ENCODE results near the gene GAK. TPM values are rescaled to one million over a fixed set of nuclear protein-coding genes. Genes with fewer than 3 reads are reported as not detected.

Gene GAK
- total RNA-seq, 1 donor from 2014 or later = 146 TPM

DNA sequence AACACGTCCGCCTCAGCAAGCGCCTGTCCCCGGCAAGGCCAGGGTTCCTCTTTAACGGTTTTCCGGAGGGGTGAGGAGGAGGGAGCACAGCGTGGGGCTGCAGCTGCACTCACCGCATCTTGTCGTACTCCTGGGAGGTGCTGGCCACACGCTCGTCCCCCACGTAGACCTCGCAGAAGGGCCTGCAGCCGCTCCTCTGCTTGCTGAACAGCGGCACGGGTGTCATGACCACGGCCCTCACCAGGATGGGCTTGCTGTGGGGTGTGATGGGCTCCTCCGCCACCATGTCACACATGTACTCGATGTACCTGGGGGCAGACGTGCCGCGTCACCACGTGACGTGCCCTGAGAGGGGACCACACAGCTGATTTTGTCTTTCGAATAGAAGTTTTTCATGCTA lies 54.6 kb downstream of the GAK start:
- Mint-ChIP-seq H3K27me3 (ENCODE audit: insufficient read depth) (no peaks in the 10 kb centered on the region), H3K4me1 (ENCODE audit: low read depth) (peaks cover 41% of the 10 kb centered on the region), H3K27ac (peak overlapping the region; percentile 81), H3K36me3 (ENCODE audit: low read depth) (peaks cover 51% of the 10 kb centered on the region), H3K4me3 (no peak overlapping the region), H3K9me3 (no peaks in the 10 kb centered on the region)
- DNase-seq (ENCODE audit: low spot score) = no peak
- intact Hi-C loops (cut with micrococcal nuclease) = loop anchor here (5.0 kb wide), 2 partner anchors 50 to 275 kb away; partner anchors contain the start of gene CPLX1

DNA sequence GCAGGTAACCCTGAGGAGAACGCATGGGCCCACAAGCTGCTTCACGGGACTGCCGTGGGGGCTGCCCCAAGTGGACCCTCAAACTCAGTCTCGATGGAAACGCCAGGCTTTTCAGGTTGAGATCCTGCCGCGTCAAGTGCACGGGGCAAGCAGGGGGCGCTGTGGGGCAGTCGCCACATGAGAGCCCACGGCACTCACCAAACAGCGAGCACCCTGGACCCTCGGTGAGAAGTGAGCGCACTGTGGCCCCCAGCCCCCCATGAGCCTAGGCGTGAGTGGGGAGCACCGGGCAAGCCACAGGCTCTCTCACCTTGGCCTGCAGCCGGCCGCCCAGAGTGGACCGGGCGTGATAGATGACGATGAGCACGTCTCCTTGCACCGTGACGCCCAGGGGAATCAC lies 55.3 kb downstream of the GAK start:
- intact Hi-C loops (cut with micrococcal nuclease) = loop anchor here (5.0 kb wide), 2 partner anchors 49 to 274 kb away; partner anchors contain the start of gene CPLX1
- Mint-ChIP-seq H3K36me3 (ENCODE audit: low read depth) (peaks cover 49% of the 10 kb centered on the region), H3K4me1 (ENCODE audit: low read depth) (peaks cover 41% of the 10 kb centered on the region), H3K27me3 (ENCODE audit: insufficient read depth) (no peaks in the 10 kb centered on the region), H3K27ac (peak overlapping the region; percentile 81), H3K9me3 (no peaks in the 10 kb centered on the region), H3K4me3 (no peak overlapping the region)
- DNase-seq (ENCODE audit: low spot score) = no peak

DNA sequence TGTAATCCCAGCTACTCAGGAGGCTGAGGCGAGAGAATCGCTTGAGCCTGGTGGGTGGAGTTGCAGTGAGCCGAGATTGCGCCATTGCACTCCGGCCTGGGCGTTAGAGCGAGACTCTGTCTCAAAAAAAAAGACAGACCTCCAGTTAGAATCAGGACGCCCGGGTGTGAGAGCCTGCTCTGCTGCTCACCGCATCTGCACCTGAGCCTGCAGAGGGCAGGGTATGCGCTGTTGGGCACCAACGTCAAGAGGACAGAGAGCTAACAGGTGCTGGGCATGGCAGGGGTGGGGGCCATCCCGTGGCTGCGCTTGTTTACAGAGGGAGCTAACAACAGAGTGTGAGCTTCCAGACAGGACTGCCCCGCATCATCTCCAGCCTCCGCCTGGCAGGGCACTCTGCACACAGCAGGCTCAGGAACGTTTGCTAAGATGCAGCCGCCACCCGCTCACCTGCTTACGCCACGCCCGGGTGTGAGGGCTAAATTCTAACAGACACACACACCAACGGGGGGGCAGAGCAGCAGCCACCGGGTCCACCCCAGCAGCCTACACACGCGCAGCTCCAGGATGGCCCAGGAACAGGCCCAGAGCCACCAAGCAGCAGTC lies 56.2 kb downstream of the GAK start:
- H3K27ac Mint-ChIP-seq = no peak overlapping the region
- peaks cover 49% of the 10 kb centered on the region for H3K36me3 Mint-ChIP-seq (ENCODE audit: low read depth)
- peaks cover 41% of the 10 kb centered on the region for H3K4me1 Mint-ChIP-seq (ENCODE audit: low read depth)
- no peaks in the 10 kb centered on the region for H3K27me3 Mint-ChIP-seq (ENCODE audit: insufficient read depth)
- H3K9me3 Mint-ChIP-seq = no peaks in the 10 kb centered on the region
- intact Hi-C loops (cut with micrococcal nuclease) = loop anchor here (5.0 kb wide), 2 partner anchors 49 to 274 kb away; partner anchors contain the start of gene CPLX1
- H3K4me3 Mint-ChIP-seq = no peak overlapping the region
- DNase-seq (ENCODE audit: low spot score) = no peak

DNA sequence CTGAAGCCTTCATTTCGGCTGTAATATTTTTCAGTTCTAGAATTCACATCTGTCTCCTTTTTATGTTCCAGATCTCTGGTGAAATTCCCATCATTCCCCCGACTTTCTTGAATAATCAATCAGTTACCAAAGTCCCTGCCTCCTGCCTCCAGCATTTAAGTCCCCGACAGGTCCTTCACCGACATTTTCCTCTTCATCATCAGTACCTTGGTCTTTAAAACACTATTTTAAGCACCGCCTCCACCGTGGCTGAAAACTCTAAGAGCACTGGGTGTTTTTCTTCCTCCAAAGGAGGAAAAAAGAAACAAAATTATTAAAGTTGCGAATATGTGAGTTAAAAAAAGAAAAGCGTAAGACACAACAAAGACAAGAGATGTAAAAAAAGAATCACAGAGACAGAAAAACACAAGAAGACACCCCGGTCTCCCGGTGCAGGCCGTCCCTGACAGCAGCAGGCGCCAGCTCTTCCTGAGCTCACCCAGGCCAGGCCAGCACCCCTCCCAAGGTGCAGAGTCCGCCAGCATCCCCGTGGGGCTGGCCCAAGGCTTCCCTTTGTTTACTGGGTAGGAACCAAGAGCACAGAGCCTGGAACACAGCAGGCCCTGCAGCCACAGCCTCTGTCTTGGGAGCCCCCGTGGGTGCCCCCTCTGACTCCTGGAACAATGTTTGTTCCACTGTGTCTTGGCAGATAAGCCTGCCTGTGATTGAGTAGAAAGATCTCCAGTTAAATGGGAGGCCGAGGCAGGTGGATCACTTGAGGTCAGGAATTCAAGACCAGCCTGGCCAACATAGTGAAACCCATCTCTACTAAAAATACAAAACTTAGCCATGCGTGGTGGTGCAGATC lies 56.9 kb downstream of the GAK start:
- Mint-ChIP-seq H3K4me3 (no peak overlapping the region), H3K9me3 (no peaks in the 10 kb centered on the region), H3K27ac (peak overlapping the region; percentile 71), H3K4me1 (ENCODE audit: low read depth) (peaks cover 36% of the 10 kb centered on the region), H3K36me3 (ENCODE audit: low read depth) (peaks cover 49% of the 10 kb centered on the region), H3K27me3 (ENCODE audit: insufficient read depth) (no peaks in the 10 kb centered on the region)
- DNase-seq (ENCODE audit: low spot score) = no peak
- intact Hi-C loops (cut with micrococcal nuclease) = loop anchor here (5.0 kb wide), 2 partner anchors 48 to 273 kb away; partner anchors contain the start of gene CPLX1

DNA sequence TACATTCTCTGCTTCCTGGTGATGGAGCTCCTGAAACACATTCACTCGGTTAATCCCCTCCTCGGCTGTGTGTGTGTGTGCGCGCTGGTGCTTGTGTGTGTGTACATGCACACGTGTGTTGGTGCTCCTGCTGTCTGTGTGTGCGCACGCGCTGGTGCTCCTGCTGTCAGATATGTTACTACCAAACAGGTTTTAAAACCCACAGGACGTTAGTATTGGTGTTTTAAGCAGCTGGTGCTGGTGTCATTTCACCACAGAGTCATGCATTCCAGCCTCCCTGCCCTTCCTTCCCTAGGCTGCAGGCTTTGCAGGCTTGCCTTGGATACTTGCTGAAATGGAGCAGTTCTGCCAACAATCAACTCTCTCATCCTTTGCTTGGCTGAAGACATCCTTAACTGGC lies 58.1 kb downstream of the GAK start:
- H3K27ac Mint-ChIP-seq = no peak overlapping the region
- H3K36me3 Mint-ChIP-seq (ENCODE audit: low read depth) = peaks cover 52% of the 10 kb centered on the region
- intact Hi-C loops (cut with micrococcal nuclease) = no loop called here
- no peak overlapping the region for H3K4me3 Mint-ChIP-seq
- no peaks in the 10 kb centered on the region for H3K9me3 Mint-ChIP-seq
- no peak for DNase-seq (ENCODE audit: low spot score)
- H3K27me3 Mint-ChIP-seq (ENCODE audit: insufficient read depth) = no peaks in the 10 kb centered on the region
- peaks cover 24% of the 10 kb centered on the region for H3K4me1 Mint-ChIP-seq (ENCODE audit: low read depth)

DNA sequence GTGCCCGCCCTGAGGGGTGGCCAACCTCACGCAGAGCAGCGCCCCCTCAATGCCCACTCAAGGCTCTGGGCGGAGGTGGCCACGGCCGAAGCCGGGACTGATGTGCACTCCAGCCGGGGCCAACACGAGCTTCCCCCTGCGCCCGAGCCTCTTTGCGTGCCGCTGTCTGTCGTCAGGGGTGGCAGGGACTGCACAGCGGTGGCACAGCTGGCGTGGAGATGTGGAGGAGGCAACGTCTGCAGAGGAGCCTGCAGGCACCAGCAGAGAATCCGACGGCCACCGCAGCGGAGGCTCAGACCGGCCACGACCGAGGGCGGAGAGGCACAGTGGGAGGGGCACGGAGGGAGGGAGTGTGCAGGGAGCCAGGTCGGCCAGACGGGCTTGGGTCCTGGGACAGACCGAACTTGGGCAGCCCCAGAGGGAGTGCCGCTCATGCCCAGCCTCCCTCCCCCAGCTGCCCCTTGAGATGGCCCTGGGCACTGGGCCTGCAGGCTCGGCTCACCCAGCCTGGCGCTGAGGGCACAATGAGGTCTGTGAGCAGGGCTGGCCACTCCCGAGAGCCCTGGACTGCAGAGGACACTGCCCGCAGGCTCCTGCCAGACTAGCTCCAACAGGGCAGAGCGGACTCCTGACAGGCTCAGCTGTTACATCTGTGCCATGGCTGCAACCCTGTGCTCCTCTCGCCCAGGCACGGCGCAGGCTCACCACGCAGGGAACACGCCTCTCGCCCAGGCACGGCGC lies 59.7 kb downstream of the GAK start:
- intact Hi-C loops (cut with micrococcal nuclease) = no loop called here
- DNase-seq (ENCODE audit: low spot score) = no peak
- H3K9me3 Mint-ChIP-seq = no peaks in the 10 kb centered on the region
- H3K27me3 Mint-ChIP-seq (ENCODE audit: insufficient read depth) = no peaks in the 10 kb centered on the region
- no peak overlapping the region for H3K27ac Mint-ChIP-seq
- peaks cover 12% of the 10 kb centered on the region for H3K4me1 Mint-ChIP-seq (ENCODE audit: low read depth)
- H3K36me3 Mint-ChIP-seq (ENCODE audit: low read depth) = peaks cover 47% of the 10 kb centered on the region
- H3K4me3 Mint-ChIP-seq = no peak overlapping the region

DNA sequence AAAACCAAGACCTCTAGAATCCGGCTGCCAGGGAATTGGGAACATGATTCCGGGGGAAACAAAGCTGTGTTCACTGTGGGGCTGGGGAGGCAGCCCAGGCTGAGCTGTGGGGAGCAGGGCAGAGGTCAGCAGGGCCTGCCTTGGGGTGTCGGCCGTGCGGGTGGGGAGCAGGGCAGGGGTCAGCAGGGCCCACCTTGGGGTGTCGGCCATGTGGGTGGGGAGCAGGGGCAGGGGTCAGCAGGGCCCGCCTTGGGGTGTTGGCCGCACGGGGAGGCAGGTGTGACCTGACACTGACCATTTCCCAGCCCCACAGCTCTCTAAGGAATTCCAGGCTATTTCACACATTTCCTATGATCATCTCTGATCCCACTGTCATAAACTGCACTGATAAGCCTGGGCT lies 60.6 kb downstream of the GAK start:
- Mint-ChIP-seq H3K36me3 (ENCODE audit: low read depth) (peaks cover 41% of the 10 kb centered on the region), H3K4me1 (ENCODE audit: low read depth) (peaks cover 7% of the 10 kb centered on the region), H3K4me3 (no peak overlapping the region), H3K9me3 (no peaks in the 10 kb centered on the region), H3K27ac (peak overlapping the region; percentile 56), H3K27me3 (ENCODE audit: insufficient read depth) (no peaks in the 10 kb centered on the region)
- intact Hi-C loops (cut with micrococcal nuclease) = no loop called here
- no peak for DNase-seq (ENCODE audit: low spot score)

DNA sequence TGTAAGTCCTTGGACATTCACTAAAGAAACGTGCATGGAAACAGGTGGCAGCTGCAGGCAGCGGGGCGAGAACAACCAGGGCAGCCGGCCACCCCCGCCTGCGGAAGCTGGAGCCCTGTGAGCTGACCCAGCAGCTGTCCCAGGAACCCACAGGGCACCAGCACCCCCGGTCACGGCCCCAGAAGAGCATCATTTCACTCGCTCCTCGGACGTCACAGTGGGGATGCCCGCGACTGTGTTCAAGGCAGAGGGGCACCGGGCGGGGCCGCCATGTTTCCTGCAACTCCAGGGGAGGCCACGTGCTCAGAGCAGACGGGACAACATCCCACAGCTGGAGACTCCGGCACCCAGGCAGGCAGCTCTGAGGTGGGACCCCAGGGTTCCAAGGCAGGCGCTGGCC lies 61.2 kb downstream of the GAK start:
- H3K36me3 Mint-ChIP-seq (ENCODE audit: low read depth) = peaks cover 36% of the 10 kb centered on the region
- no peak overlapping the region for H3K4me3 Mint-ChIP-seq
- no peaks in the 10 kb centered on the region for H3K9me3 Mint-ChIP-seq
- H3K27me3 Mint-ChIP-seq (ENCODE audit: insufficient read depth) = no peaks in the 10 kb centered on the region
- DNase-seq (ENCODE audit: low spot score) = no peak
- H3K4me1 Mint-ChIP-seq (ENCODE audit: low read depth) = peaks cover 7% of the 10 kb centered on the region
- intact Hi-C loops (cut with micrococcal nuclease) = no loop called here
- no peak overlapping the region for H3K27ac Mint-ChIP-seq

GRCh38 chr4:869776-870175 lies 62.3 kb downstream of the GAK start:
- no peak overlapping the region for H3K27ac Mint-ChIP-seq
- no peak for DNase-seq (ENCODE audit: low spot score)
- H3K27me3 Mint-ChIP-seq (ENCODE audit: insufficient read depth) = no peaks in the 10 kb centered on the region
- H3K4me3 Mint-ChIP-seq = no peak overlapping the region
- intact Hi-C loops (cut with micrococcal nuclease) = no loop called here
- H3K4me1 Mint-ChIP-seq (ENCODE audit: low read depth) = peaks cover 2% of the 10 kb centered on the region
- H3K36me3 Mint-ChIP-seq (ENCODE audit: low read depth) = peaks cover 28% of the 10 kb centered on the region
- no peaks in the 10 kb centered on the region for H3K9me3 Mint-ChIP-seq

DNA sequence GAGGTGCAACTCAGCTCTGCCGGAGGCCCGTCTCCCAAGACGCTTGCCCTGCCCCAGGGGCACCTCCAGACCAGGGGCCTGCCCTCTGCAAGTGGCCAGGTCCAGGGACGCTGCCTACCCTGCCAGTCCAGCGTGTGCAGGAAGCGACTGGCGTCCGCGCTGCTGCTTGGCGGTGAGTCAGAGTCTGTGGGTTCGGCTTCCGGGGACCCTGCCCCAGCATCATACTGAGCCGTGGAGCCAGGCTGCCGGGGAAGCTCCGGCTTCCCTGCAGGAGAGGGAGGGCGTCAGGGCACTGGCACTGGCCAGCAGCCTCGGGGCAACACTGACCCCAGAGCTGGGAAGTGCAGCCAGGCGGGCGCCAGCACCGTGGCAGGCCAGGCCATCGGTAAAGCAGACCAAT lies 63.7 kb downstream of the GAK start:
- intact Hi-C loops (cut with micrococcal nuclease) = no loop called here
- Mint-ChIP-seq H3K4me1 (ENCODE audit: low read depth) (no peaks in the 10 kb centered on the region), H3K36me3 (ENCODE audit: low read depth) (peaks cover 20% of the 10 kb centered on the region), H3K27me3 (ENCODE audit: insufficient read depth) (no peaks in the 10 kb centered on the region), H3K27ac (no peak overlapping the region), H3K4me3 (no peak overlapping the region), H3K9me3 (no peaks in the 10 kb centered on the region)
- DNase-seq (ENCODE audit: low spot score) = no peak

- H3K9me3 Mint-ChIP-seq = no peaks in the 10 kb centered on the region
- DNase-seq (ENCODE audit: low spot score) = no peak
- H3K4me3 Mint-ChIP-seq = no peak overlapping the region
- H3K4me1 Mint-ChIP-seq (ENCODE audit: low read depth) = no peaks in the 10 kb centered on the region
- no peak overlapping the region for H3K27ac Mint-ChIP-seq
- no peaks in the 10 kb centered on the region for H3K27me3 Mint-ChIP-seq (ENCODE audit: insufficient read depth)
- peaks cover 26% of the 10 kb centered on the region for H3K36me3 Mint-ChIP-seq (ENCODE audit: low read depth)
- intact Hi-C loops (cut with micrococcal nuclease) = no loop called here
Measured at GRCh38 chr4:867526-868250, 64.4 kb downstream of the GAK start.

DNA sequence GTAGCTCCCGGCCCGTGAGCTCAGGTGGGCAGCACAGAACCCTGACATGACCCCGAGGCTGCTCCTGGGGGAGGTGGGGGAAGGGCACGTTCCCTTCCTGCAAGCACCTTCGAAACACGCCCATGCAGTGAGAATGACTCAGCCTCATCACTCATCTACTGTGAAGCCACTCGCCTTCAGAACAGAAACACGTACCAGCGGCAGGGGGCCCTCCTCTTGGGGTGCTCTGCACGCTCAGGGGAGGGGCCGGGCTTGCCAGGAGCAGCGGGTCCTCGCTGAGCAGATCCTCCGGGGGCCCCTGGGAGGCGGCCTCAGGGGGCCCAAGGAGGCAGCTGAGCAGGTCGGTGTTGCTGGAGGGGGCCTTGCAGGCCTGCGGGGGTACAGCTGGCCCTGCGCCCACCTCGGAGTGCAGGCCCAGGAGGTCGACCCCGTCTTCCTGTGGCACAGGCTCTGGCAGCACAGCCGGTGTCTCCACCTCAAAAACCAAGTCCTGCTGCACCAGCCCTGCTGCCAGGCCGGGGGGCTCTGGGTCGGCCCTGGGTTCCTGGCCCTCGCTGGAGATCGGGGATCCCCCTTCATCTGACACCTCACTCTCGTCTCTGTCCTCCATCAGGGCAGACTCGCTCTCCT lies 65.2 kb downstream of the GAK start:
- intact Hi-C loops (cut with micrococcal nuclease) = no loop called here
- H3K4me3 Mint-ChIP-seq = no peak overlapping the region
- H3K36me3 Mint-ChIP-seq (ENCODE audit: low read depth) = peaks cover 31% of the 10 kb centered on the region
- DNase-seq (ENCODE audit: low spot score) = no peak
- no peaks in the 10 kb centered on the region for H3K27me3 Mint-ChIP-seq (ENCODE audit: insufficient read depth)
- H3K4me1 Mint-ChIP-seq (ENCODE audit: low read depth) = no peaks in the 10 kb centered on the region
- H3K9me3 Mint-ChIP-seq = no peaks in the 10 kb centered on the region
- no peak overlapping the region for H3K27ac Mint-ChIP-seq
